ENCODE results near the gene FIGN.

DNA sequence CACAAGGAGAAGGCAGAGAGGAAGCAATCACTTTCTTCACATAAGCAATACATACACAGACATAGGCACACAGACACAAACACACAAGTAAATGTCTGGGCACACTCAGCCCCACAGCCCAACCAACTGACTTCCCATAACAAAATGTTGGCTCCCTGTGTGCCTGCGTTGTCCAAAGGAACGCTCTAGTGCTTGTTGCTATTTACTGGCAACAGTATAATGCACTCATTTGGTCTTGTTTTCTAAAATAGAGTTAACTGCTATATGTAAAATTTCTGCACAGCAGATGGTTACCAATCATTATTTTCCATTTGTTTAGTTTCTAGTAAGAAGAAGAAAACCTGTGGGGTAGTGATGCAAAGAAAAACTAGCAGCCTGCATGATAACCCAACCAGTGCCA, 16.5 kb downstream of the FIGN start:
- TF ChIP-seq STAT1 (conservative IDR thresholded peaks at IDR 0.05) = no peak
- no peak for TF ChIP-seq POLR2A (IDR thresholded peaks at IDR 0.05; ENCODE audit: low read depth, low read length)
- no peak for TF ChIP-seq NBN (IDR thresholded peaks at IDR 0.05)
- TF ChIP-seq, protein P1, sequence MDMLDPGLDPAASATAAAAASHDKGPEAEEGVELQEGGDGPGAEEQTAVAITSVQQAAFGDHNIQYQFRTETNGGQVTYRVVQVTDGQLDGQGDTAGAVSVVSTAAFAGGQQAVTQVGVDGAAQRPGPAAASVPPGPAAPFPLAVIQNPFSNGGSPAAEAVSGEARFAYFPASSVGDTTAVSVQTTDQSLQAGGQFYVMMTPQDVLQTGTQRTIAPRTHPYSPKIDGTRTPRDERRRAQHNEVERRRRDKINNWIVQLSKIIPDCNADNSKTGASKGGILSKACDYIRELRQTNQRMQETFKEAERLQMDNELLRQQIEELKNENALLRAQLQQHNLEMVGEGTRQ (IDR thresholded peaks at IDR 0.05; ENCODE audit: borderline replicate concordance, low read depth, low read length) = no peak
- TF ChIP-seq, protein P2, sequence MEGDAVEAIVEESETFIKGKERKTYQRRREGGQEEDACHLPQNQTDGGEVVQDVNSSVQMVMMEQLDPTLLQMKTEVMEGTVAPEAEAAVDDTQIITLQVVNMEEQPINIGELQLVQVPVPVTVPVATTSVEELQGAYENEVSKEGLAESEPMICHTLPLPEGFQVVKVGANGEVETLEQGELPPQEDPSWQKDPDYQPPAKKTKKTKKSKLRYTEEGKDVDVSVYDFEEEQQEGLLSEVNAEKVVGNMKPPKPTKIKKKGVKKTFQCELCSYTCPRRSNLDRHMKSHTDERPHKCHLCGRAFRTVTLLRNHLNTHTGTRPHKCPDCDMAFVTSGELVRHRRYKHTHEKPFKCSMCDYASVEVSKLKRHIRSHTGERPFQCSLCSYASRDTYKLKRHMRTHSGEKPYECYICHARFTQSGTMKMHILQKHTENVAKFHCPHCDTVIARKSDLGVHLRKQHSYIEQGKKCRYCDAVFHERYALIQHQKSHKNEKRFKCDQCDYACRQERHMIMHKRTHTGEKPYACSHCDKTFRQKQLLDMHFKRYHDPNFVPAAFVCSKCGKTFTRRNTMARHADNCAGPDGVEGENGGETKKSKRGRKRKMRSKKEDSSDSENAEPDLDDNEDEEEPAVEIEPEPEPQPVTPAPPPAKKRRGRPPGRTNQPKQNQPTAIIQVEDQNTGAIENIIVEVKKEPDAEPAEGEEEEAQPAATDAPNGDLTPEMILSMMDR (IDR thresholded peaks at IDR 0.05 in 2 of 3, conservative IDR thresholded peaks at IDR 0.05 in 1 of 3; ENCODE audit: control insufficient read depth in 2 of 3, extremely low read depth in 1 of 3, insufficient read depth in 1 of 3, low read depth in 3 of 3, low read length in 3 of 3) = no peak
- TF ChIP-seq STAT3 (IDR thresholded peaks at IDR 0.05; ENCODE audit: low read depth, low read length) = no peak
- TF ChIP-seq ZNF274 (IDR thresholded peaks at IDR 0.05; ENCODE audit: insufficient read depth, insufficient read length) = no peak
- no peak for TF ChIP-seq EP300 (IDR thresholded peaks at IDR 0.05; ENCODE audit: borderline replicate concordance in 1 of 2, control insufficient read depth in 1 of 2, low read depth in 2 of 2, low read length in 2 of 2)
